Neural cell (in vitro differentiated cells): ENCODE results near the gene MAGEA11. TPM values are rescaled to one million over a fixed set of nuclear protein-coding genes. Genes with fewer than 3 reads are reported as not detected.

Source experiments
- H2AFZ ChIP-seq: fragments of 200-600, 300-800 bp; sonication (generic), shearing (Covaris generic); 2 replicates; pipeline ENCODE4 v1.6.0; 2014; ENCODE audit warnings: low read depth, mild to moderate bottlenecking, antibody characterized with exemption, low read length, moderate library complexity
- H3F3A ChIP-seq: fragments of 200-600 bp; shearing (Covaris generic); 2 replicates; pipeline ENCODE4 v1.6.1; 2016; ENCODE audit warnings: mild to moderate bottlenecking, moderate library complexity, mixed read lengths, antibody characterized with exemption, low read length; ENCODE audit not compliant: insufficient read depth, poor library complexity, severe bottlenecking
- H3K27ac ChIP-seq: fragments of 200-600, 300-800 bp; sonication (generic), shearing (Covaris generic); 2 replicates; pipeline ENCODE4 v1.5.1; 2014; ENCODE audit warnings: mild to moderate bottlenecking, low read length, moderate library complexity
- H3K27me3 ChIP-seq: fragments of 300-800, 200-600 bp; sonication (generic), shearing (Covaris generic); 2 replicates; pipeline ENCODE4 v1.6.0; 2014; ENCODE audit warnings: mild to moderate bottlenecking, low read depth, low read length, moderate library complexity; ENCODE audit not compliant: insufficient read depth
- H3K36me3 ChIP-seq: fragments of 300-800, 200-600 bp; sonication (generic), shearing (Covaris generic); 2 replicates; pipeline ENCODE4 v1.5.1; 2014; ENCODE audit warnings: mild to moderate bottlenecking, antibody characterized with exemption, low read length, moderate library complexity; ENCODE audit not compliant: insufficient read depth
- H3K4me2 ChIP-seq: fragments of 300-800, 200-600 bp; sonication (generic), shearing (Covaris generic); 2 replicates; pipeline ENCODE4 v1.6.0; 2014; ENCODE audit warnings: mild to moderate bottlenecking, low read length
- H3K4me3 ChIP-seq: fragments of 300-800, 200-600 bp; sonication (generic), shearing (Covaris generic); 2 replicates; pipeline ENCODE4 v1.5.1; 2014; ENCODE audit warnings: mild to moderate bottlenecking, low read length, moderate library complexity
- H3K79me2 ChIP-seq: fragments of 200-600 bp; shearing (Covaris generic); replicated peaks from 2 replicates; pipeline ENCODE4 v1.6.0; 2014; ENCODE audit warnings: mild to moderate bottlenecking, low read length, moderate library complexity; ENCODE audit not compliant: insufficient read depth
- H3K9ac ChIP-seq: fragments of 300-800, 200-600 bp; sonication (generic), shearing (Covaris generic); 2 replicates; pipeline ENCODE4 v1.6.1; 2016; ENCODE audit warnings: mild to moderate bottlenecking, low read length, mixed read lengths
- H3K9me2 ChIP-seq: fragments of 200-600 bp; shearing (Covaris generic); 2 replicates; pipeline ENCODE4 v1.6.1; 2016; ENCODE audit warnings: mild to moderate bottlenecking, low read length, mixed read lengths; ENCODE audit not compliant: insufficient read depth
- H3K9me3 ChIP-seq: fragments of 200-600, 300-800 bp; sonication (generic), shearing (Covaris generic); 2 replicates; pipeline ENCODE4 v1.6.1; 2016; ENCODE audit warnings: mild to moderate bottlenecking, mixed run types, low read length, moderate library complexity, mixed read lengths
- H4K20me1 ChIP-seq: fragments of 200-600 bp; shearing (Covaris generic); 2 replicates; pipeline ENCODE4 v1.6.1; 2016; ENCODE audit warnings: mild to moderate bottlenecking, mixed run types; ENCODE audit not compliant: insufficient read depth
- EP300 ChIP-seq: fragments of 450-650 bp; conservative IDR thresholded peaks from 2 replicates; pipeline ENCODE4 v1.6.1; 2014; ENCODE audit warnings: antibody characterized with exemption, mild to moderate bottlenecking, moderate library complexity; ENCODE audit not compliant: poor library complexity, severe bottlenecking
- EZH2 ChIP-seq: fragments of 200-600, 300-800 bp; shearing (Covaris generic), sonication (generic); IDR thresholded peaks from 2 replicates; pipeline ENCODE4 v1.6.1; 2014; ENCODE audit warnings: antibody characterized with exemption, low read length, borderline replicate concordance, mild to moderate bottlenecking; ENCODE audit not compliant: insufficient read depth, poor library complexity, severe bottlenecking
- MXI1 ChIP-seq: fragments of 450-650 bp; conservative IDR thresholded peaks from 2 replicates; pipeline ENCODE4 v1.6.1; 2014; ENCODE audit warnings: antibody characterized with exemption, mild to moderate bottlenecking; ENCODE audit not compliant: poor library complexity, severe bottlenecking
- POLR2AphosphoS5 ChIP-seq: IDR thresholded peaks from 2 replicates; pipeline ENCODE4 v1.6.1; 2012
- RAD21 ChIP-seq: fragments of 450-650 bp; conservative IDR thresholded peaks from 2 replicates; pipeline ENCODE4 v1.6.1; 2014; ENCODE audit warnings: antibody characterized with exemption, mild to moderate bottlenecking, moderate library complexity
- SMC3 ChIP-seq: fragments of 450-650 bp; conservative IDR thresholded peaks from 2 replicates; pipeline ENCODE4 v1.6.1; 2014; ENCODE audit warnings: antibody characterized with exemption, mild to moderate bottlenecking, moderate library complexity; ENCODE audit not compliant: poor library complexity
- TAF1 ChIP-seq: IDR thresholded peaks from 2 replicates; pipeline ENCODE4 v1.6.1; 2012; ENCODE audit warnings: low read depth
- polyA plus RNA-seq: library from polyadenylated mRNA; depleted of rRNA; stranded (reverse); fragments of >200 nt; gene quantifications from 2 replicates; pipeline ENCODE4 v1.2.3, GENCODE V29; 2014
- TF ChIP-seq, protein P1 (sequence below): fragments of 450-650 bp; IDR thresholded peaks from 2 replicates; pipeline ENCODE4 v1.5.1; 2014; ENCODE audit warnings: antibody characterized with exemption, mild to moderate bottlenecking, moderate library complexity; ENCODE audit not compliant: poor library complexity, severe bottlenecking
- TF ChIP-seq, protein P2 (sequence below): IDR thresholded peaks from 2 replicates; pipeline ENCODE4 v1.6.1; 2012; ENCODE audit warnings: borderline replicate concordance

MAGEA11 gene
- polyA plus RNA-seq, 1 donor from 2014 or later, result not detected

DNA sequence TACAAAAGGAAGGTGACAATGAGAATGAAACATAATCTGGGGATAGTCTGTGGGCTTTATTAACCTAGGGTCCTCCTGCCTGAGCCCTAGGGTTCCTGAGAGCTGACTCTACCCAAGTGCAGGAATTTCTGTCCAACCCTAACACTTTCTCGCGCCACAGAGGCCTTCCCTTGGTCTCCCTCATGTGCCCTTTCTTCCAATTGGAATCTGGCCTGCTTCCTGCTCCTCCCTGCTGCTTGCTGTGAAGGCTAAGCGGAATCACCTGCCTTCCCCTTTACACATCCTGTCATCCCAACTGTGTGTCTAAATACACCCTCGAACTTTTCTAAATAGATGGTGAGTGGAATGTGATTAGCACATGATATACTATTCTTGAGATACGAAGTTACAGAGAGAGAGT is 5.9 kb downstream of the MAGEA11 start:
- H4K20me1 ChIP-seq, result no peaks in the 10 kb centered on the region
- no peak overlapping the region for H3K9ac ChIP-seq
- no peak overlapping the region for H3K27ac ChIP-seq
- no peak overlapping the region for H3K4me3 ChIP-seq
- TF ChIP-seq RAD21 (no peak), TAF1 (no peak), MXI1 (no peak), EZH2 (no peak), EP300 (no peak), SMC3 (no peak), POLR2AphosphoS5 (no peak)
- TF ChIP-seq, protein P1, sequence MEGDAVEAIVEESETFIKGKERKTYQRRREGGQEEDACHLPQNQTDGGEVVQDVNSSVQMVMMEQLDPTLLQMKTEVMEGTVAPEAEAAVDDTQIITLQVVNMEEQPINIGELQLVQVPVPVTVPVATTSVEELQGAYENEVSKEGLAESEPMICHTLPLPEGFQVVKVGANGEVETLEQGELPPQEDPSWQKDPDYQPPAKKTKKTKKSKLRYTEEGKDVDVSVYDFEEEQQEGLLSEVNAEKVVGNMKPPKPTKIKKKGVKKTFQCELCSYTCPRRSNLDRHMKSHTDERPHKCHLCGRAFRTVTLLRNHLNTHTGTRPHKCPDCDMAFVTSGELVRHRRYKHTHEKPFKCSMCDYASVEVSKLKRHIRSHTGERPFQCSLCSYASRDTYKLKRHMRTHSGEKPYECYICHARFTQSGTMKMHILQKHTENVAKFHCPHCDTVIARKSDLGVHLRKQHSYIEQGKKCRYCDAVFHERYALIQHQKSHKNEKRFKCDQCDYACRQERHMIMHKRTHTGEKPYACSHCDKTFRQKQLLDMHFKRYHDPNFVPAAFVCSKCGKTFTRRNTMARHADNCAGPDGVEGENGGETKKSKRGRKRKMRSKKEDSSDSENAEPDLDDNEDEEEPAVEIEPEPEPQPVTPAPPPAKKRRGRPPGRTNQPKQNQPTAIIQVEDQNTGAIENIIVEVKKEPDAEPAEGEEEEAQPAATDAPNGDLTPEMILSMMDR, result no peak
- TF ChIP-seq, protein P2, sequence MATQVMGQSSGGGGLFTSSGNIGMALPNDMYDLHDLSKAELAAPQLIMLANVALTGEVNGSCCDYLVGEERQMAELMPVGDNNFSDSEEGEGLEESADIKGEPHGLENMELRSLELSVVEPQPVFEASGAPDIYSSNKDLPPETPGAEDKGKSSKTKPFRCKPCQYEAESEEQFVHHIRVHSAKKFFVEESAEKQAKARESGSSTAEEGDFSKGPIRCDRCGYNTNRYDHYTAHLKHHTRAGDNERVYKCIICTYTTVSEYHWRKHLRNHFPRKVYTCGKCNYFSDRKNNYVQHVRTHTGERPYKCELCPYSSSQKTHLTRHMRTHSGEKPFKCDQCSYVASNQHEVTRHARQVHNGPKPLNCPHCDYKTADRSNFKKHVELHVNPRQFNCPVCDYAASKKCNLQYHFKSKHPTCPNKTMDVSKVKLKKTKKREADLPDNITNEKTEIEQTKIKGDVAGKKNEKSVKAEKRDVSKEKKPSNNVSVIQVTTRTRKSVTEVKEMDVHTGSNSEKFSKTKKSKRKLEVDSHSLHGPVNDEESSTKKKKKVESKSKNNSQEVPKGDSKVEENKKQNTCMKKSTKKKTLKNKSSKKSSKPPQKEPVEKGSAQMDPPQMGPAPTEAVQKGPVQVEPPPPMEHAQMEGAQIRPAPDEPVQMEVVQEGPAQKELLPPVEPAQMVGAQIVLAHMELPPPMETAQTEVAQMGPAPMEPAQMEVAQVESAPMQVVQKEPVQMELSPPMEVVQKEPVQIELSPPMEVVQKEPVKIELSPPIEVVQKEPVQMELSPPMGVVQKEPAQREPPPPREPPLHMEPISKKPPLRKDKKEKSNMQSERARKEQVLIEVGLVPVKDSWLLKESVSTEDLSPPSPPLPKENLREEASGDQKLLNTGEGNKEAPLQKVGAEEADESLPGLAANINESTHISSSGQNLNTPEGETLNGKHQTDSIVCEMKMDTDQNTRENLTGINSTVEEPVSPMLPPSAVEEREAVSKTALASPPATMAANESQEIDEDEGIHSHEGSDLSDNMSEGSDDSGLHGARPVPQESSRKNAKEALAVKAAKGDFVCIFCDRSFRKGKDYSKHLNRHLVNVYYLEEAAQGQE, result no peak
- H3K79me2 ChIP-seq, result no peaks in the 10 kb centered on the region
- H3K4me2 ChIP-seq, result no peak overlapping the region
- H2AFZ ChIP-seq, result no peak overlapping the region
- H3K36me3 ChIP-seq, result no peaks in the 10 kb centered on the region
- H3K9me3 ChIP-seq, result no peaks in the 10 kb centered on the region
- no peaks in the 10 kb centered on the region for H3K9me2 ChIP-seq
- H3F3A ChIP-seq, result no peaks in the 10 kb centered on the region
- no peaks in the 10 kb centered on the region for H3K27me3 ChIP-seq

DNA sequence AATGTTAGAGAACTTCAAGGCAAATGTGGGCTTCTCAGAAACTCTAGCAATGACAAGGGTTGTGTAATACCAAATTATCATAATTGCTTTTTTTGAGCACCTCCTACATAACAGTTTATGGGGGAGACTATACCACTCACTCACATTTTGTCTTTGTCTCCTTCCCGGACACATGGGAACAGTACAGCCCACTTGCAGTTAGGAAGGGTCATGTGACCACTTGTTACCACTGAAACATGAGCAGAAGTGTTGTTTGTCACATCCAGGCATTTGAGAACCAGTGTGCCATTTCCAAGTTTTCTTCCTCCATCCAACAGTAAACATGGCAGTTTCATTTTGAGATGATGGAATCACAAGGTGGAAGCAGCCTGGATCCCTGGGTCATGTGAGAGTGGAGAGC is 6.9 kb downstream of the MAGEA11 start:
- no peak overlapping the region for H3K4me2 ChIP-seq
- H3K9me3 ChIP-seq, result no peaks in the 10 kb centered on the region
- no peaks in the 10 kb centered on the region for H4K20me1 ChIP-seq
- no peak overlapping the region for H3K9ac ChIP-seq
- H3K79me2 ChIP-seq, result no peaks in the 10 kb centered on the region
- no peak overlapping the region for H2AFZ ChIP-seq
- no peak overlapping the region for H3K4me3 ChIP-seq
- no peak for TF ChIP-seq SMC3
- no peak for TF ChIP-seq MXI1
- TF ChIP-seq EZH2, result no peak
- no peak for TF ChIP-seq RAD21
- TF ChIP-seq, protein P2, result no peak
- no peak for TF ChIP-seq POLR2AphosphoS5
- TF ChIP-seq, protein P1, result no peak
- no peak for TF ChIP-seq EP300
- no peak for TF ChIP-seq TAF1
- no peaks in the 10 kb centered on the region for H3K9me2 ChIP-seq
- no peak overlapping the region for H3K27ac ChIP-seq
- no peaks in the 10 kb centered on the region for H3F3A ChIP-seq
- no peaks in the 10 kb centered on the region for H3K36me3 ChIP-seq
- H3K27me3 ChIP-seq, result no peaks in the 10 kb centered on the region
